Karpas-422 (cell line): ENCODE measurements around the gene RIPK4. TPM values are rescaled to one million over a fixed set of nuclear protein-coding genes. Genes with fewer than 3 reads are reported as not detected.

Source experiments
- DNase-seq: peaks from one replicate; pipeline ENCODE4 v3.0.0-alpha.2; 2015
- H2AFZ ChIP-seq: fragments of 200-600 bp; sonication (generic); 2 replicates; pipeline ENCODE4 v1.6.1; 2014; ENCODE audit warnings: antibody characterized with exemption, low read length, mixed read lengths
- H3K27ac ChIP-seq: fragments of 200-600 bp; sonication (generic); 2 replicates; pipeline ENCODE4 v1.5.1; 2014; ENCODE audit warnings: mild to moderate bottlenecking, low read length, moderate library complexity
- H3K27me3 ChIP-seq: fragments of 200-600 bp; sonication (generic); 2 replicates; pipeline ENCODE4 v1.6.1; 2014; ENCODE audit warnings: low read length, mixed read lengths
- H3K36me3 ChIP-seq: fragments of 200-600 bp; sonication (generic); 2 replicates; pipeline ENCODE4 v1.6.1; 2014; ENCODE audit warnings: low read length, mixed read lengths; ENCODE audit not compliant: insufficient read depth
- H3K4me1 ChIP-seq: fragments of 200-600 bp; sonication (generic); 2 replicates; pipeline ENCODE4 v1.6.1; 2014; ENCODE audit warnings: mild to moderate bottlenecking, low read length, mixed read lengths
- H3K4me2 ChIP-seq: fragments of 200-600 bp; sonication (generic); 2 replicates; pipeline ENCODE4 v1.6.1; 2014; ENCODE audit warnings: low read length, low read depth, mild to moderate bottlenecking; ENCODE audit not compliant: poor library complexity, severe bottlenecking
- H3K4me3 ChIP-seq: fragments of 200-600 bp; sonication (generic); 2 replicates; pipeline ENCODE4 v1.5.1; 2014; ENCODE audit warnings: mild to moderate bottlenecking, antibody characterized with exemption, low read length, mixed read lengths
- H3K79me2 ChIP-seq: fragments of 200-600 bp; sonication (generic); 2 replicates; pipeline ENCODE4 v1.6.1; 2014; ENCODE audit warnings: mild to moderate bottlenecking, low read length, mixed read lengths
- H3K9ac ChIP-seq: fragments of 200-600 bp; sonication (generic); 2 replicates; pipeline ENCODE4 v1.6.0; 2014; ENCODE audit warnings: low read length
- H3K9me2 ChIP-seq: fragments of 200-600 bp; sonication (generic), shearing (Covaris generic); replicated peaks from 2 replicates; pipeline ENCODE4 v1.6.0; 2014; ENCODE audit warnings: mild to moderate bottlenecking, low read length, moderate library complexity; ENCODE audit not compliant: insufficient read depth
- H3K9me3 ChIP-seq: fragments of 300-700, 200-600 bp; sonication (generic); 2 replicates; pipeline ENCODE4 v1.6.1; 2014; ENCODE audit warnings: low read length, mixed read lengths
- H4K20me1 ChIP-seq: fragments of 200-600 bp; sonication (generic); 2 replicates; pipeline ENCODE4 v1.6.1; 2014; ENCODE audit warnings: mild to moderate bottlenecking, antibody characterized with exemption, low read length, low read depth; ENCODE audit not compliant: insufficient read depth
- total RNA-seq: library from RNA; depleted of rRNA; stranded (reverse); fragments of >200 nt; shearing (Covaris generic); gene quantifications from 2 replicates; pipeline ENCODE4 v1.2.3, GENCODE V29; 2014; ENCODE audit warnings: low replicate concordance

The RIPK4 gene
- total RNA-seq, 1 experiment from 2014 or later: not detected

- no peak overlapping the region for H3K4me3 ChIP-seq
- no peak overlapping the region for H2AFZ ChIP-seq
- H3K79me2 ChIP-seq: no peaks in the 10 kb centered on the region
- H3K36me3 ChIP-seq: no peaks in the 10 kb centered on the region
- no peak for DNase-seq
- H3K9me2 ChIP-seq: no peaks in the 10 kb centered on the region
- H3K9ac ChIP-seq: no peak overlapping the region
- H4K20me1 ChIP-seq: no peaks in the 10 kb centered on the region
- no peak overlapping the region for H3K27ac ChIP-seq
- H3K4me2 ChIP-seq: no peak overlapping the region
- H3K4me1 ChIP-seq: no peaks in the 10 kb centered on the region
- no peaks in the 10 kb centered on the region for H3K27me3 ChIP-seq
- no peaks in the 10 kb centered on the region for H3K9me3 ChIP-seq
These were observed 6.9 kb downstream of the RIPK4 start for GRCh38 chr21:41759926-41760325.

- Histone ChIP-seq H3K9me2 (no peaks in the 10 kb centered on the region), H3K9me3 (no peaks in the 10 kb centered on the region), H3K4me3 (no peak overlapping the region), H2AFZ (no peak overlapping the region), H3K9ac (no peak overlapping the region), H3K27ac (no peak overlapping the region), H3K4me2 (no peak overlapping the region), H4K20me1 (no peaks in the 10 kb centered on the region), H3K79me2 (no peaks in the 10 kb centered on the region), H3K27me3 (no peaks in the 10 kb centered on the region), H3K36me3 (no peaks in the 10 kb centered on the region), H3K4me1 (no peaks in the 10 kb centered on the region)
- DNase-seq: no peak
These were observed 7.5 kb downstream of the RIPK4 start for GRCh38 chr21:41759214-41759840.

- no peaks in the 10 kb centered on the region for H3K9me2 ChIP-seq
- H3K79me2 ChIP-seq: no peaks in the 10 kb centered on the region
- no peaks in the 10 kb centered on the region for H3K27me3 ChIP-seq
- DNase-seq: no peak
- H4K20me1 ChIP-seq: no peaks in the 10 kb centered on the region
- H3K4me3 ChIP-seq: no peak overlapping the region
- H3K9ac ChIP-seq: no peak overlapping the region
- no peaks in the 10 kb centered on the region for H3K4me1 ChIP-seq
- no peak overlapping the region for H3K4me2 ChIP-seq
- no peak overlapping the region for H3K27ac ChIP-seq
- H3K36me3 ChIP-seq: no peaks in the 10 kb centered on the region
- no peaks in the 10 kb centered on the region for H3K9me3 ChIP-seq
- no peak overlapping the region for H2AFZ ChIP-seq
These were observed 8.3 kb downstream of the RIPK4 start for GRCh38 chr21:41758550-41758949.

DNA sequence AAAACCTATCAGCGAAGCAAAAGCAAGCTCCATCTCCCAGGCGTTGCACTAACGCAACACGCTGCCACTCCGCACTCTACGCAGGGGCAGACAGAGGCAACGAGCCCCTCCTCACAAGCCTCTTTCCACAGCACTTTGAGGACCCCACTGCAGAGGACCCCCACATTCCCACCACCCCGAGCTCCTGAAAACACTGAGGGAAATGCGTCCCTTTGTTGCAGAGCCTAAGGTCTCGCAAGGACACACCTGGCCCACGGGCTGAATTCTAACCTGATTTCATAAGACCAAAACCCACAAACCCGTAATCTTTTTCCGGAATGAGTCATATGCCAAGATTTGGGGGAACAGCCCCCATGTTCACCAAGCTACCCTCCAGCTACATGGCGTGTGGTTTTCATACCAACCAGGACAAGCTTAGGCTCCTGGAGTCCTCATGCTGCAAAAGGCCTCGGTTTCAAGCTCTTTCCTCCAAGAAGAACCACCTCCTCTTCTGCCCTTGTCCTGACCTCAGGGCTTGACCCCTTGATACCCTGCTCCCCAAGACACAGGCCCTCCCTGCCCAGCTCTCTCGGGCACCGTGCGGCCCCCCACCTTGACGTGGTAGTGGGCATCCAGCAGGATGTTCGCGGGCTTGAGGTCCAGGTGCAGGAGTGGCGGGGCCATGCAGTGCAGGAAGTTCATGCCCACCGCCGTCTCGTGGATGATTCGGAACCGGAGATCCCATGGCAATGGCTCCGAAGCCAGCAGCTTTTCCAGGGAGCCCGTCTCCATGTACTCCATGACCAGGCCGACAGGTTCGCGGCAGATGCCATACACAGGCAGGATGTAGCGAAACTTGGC, 10.7 kb downstream of the RIPK4 start:
- DNase-seq: no peak
- no peaks in the 10 kb centered on the region for H4K20me1 ChIP-seq
- H3K4me3 ChIP-seq: no peak overlapping the region
- H3K36me3 ChIP-seq: no peaks in the 10 kb centered on the region
- H3K79me2 ChIP-seq: no peaks in the 10 kb centered on the region
- no peak overlapping the region for H2AFZ ChIP-seq
- no peak overlapping the region for H3K27ac ChIP-seq
- H3K9me2 ChIP-seq: no peaks in the 10 kb centered on the region
- no peak overlapping the region for H3K4me2 ChIP-seq
- no peaks in the 10 kb centered on the region for H3K9me3 ChIP-seq
- H3K4me1 ChIP-seq: no peaks in the 10 kb centered on the region
- H3K27me3 ChIP-seq: no peaks in the 10 kb centered on the region
- no peak overlapping the region for H3K9ac ChIP-seq

DNA sequence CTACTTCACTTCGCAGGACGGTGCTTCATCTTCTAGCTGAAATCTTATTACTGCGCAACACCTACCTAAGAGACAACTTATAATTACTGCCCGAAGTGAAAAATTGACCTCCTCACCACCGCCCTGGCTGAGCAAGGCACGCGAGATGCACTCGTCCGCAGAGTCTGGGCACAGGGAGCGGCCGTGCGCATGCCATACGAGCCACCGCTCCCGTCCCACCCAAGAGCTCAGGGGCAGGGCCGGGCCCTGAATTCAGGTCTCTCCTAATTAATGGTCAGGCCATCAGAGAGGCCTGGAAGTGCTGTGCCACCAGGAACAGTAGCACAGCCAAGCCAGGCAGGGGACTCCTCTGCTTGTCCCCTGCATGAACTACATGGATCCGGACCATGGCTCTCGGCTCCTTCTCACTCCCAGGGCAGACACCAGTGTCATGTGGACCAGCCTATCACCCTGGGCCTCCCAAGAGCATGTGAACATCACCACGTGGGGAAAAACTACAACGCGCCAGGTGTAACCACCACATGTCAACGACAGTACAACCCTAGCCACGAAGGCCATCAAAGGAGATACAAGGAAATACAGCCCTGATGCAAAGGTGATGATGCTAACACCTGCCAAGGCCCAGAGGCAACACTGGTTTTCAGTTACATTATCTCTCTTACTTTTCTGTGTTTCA, 11.5 kb downstream of the RIPK4 start:
- Histone ChIP-seq H3K4me3 (no peak overlapping the region), H3K36me3 (no peaks in the 10 kb centered on the region), H2AFZ (no peak overlapping the region), H3K27me3 (no peaks in the 10 kb centered on the region), H3K9me2 (no peaks in the 10 kb centered on the region), H3K9ac (no peak overlapping the region), H3K4me2 (no peak overlapping the region), H3K79me2 (no peaks in the 10 kb centered on the region), H3K27ac (no peak overlapping the region), H4K20me1 (no peaks in the 10 kb centered on the region), H3K4me1 (no peaks in the 10 kb centered on the region), H3K9me3 (no peaks in the 10 kb centered on the region)
- DNase-seq: no peak

- Histone ChIP-seq H3K4me2 (no peak overlapping the region), H3K79me2 (no peaks in the 10 kb centered on the region), H3K27me3 (no peaks in the 10 kb centered on the region), H3K36me3 (no peaks in the 10 kb centered on the region), H3K4me3 (no peak overlapping the region), H3K9me2 (no peaks in the 10 kb centered on the region), H4K20me1 (no peaks in the 10 kb centered on the region), H3K9me3 (no peaks in the 10 kb centered on the region), H2AFZ (no peak overlapping the region), H3K9ac (no peak overlapping the region), H3K27ac (no peak overlapping the region), H3K4me1 (no peaks in the 10 kb centered on the region)
- no peak for DNase-seq
These were observed 12.4 kb downstream of the RIPK4 start for GRCh38 chr21:41754479-41754891.

GRCh38 chr21:41753006-41753898, 13.6 kb downstream of the RIPK4 start:
- H3K27ac ChIP-seq: no peak overlapping the region
- H4K20me1 ChIP-seq: no peaks in the 10 kb centered on the region
- H3K79me2 ChIP-seq: no peaks in the 10 kb centered on the region
- H3K4me3 ChIP-seq: no peak overlapping the region
- H3K9me3 ChIP-seq: no peaks in the 10 kb centered on the region
- no peaks in the 10 kb centered on the region for H3K36me3 ChIP-seq
- H3K9ac ChIP-seq: no peak overlapping the region
- no peak overlapping the region for H2AFZ ChIP-seq
- DNase-seq: no peak
- H3K27me3 ChIP-seq: no peaks in the 10 kb centered on the region
- H3K4me1 ChIP-seq: no peaks in the 10 kb centered on the region
- H3K4me2 ChIP-seq: no peak overlapping the region
- H3K9me2 ChIP-seq: no peaks in the 10 kb centered on the region
